ENCODE data around the gene ZNF616. TPM values are rescaled to one million over a fixed set of nuclear protein-coding genes. Genes with fewer than 3 reads are reported as not detected.

ZNF616 gene
- total RNA-seq, 1 donor from 2014 or later, result 1.2 TPM

DNA sequence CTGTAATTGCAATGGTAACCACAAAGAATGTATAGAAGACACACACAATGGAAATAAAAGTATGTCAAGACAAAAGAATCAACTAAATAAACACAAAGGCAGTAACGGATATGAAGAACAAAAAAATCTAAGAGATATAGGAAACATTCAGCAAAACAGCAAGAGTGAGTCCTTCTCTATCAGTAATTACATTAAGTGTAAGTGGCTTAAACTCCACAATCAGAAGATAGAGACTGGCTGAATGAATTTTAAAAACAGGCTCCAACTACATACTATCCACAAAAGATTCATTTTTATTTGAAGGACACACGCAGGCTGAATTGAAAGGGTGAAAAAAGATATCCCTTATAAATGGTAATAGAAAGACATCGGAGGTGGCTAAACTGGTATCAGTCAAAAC, 19.5 kb downstream of the ZNF616 start:
- no peaks in the 10 kb centered on the region for H3K4me1 ChIP-seq
- no peak overlapping the region for H3K27ac ChIP-seq
- TF ChIP-seq CTCF (IDR thresholded peaks at IDR 0.05), result no peak
- intact Hi-C loops (cut with DNase I), result no loop called here
- peaks cover 92 to 100% of the 10 kb centered on the region in 2 donors for H3K36me3 ChIP-seq
- DNase-seq (ENCODE audit: low spot score in 2 of 2), result no peak
- H3K27me3 ChIP-seq, result no peaks in the 10 kb centered on the region
- H3K9me3 ChIP-seq, result peaks cover 92 to 100% of the 10 kb centered on the region in 2 donors
- H3K4me3 ChIP-seq, result no peak overlapping the region

- Histone ChIP-seq H3K36me3 (peaks cover 51 to 64% of the 10 kb centered on the region in 2 donors), H3K27me3 (no peaks in the 10 kb centered on the region), H3K4me3 (peak overlapping the region in 1 of 2 donors; percentile 24), H3K27ac (no peak overlapping the region), H3K4me1 (no peaks in the 10 kb centered on the region), H3K9me3 (peaks cover 98 to 100% of the 10 kb centered on the region in 2 donors)
- TF ChIP-seq CTCF (IDR thresholded peaks at IDR 0.05), result no peak
- no peak for DNase-seq (ENCODE audit: low spot score in 2 of 2)
- intact Hi-C loops (cut with DNase I), result no loop called here
Observed at GRCh38 chr19:52115526-52116053, 24.1 kb downstream of the ZNF616 start.

DNA sequence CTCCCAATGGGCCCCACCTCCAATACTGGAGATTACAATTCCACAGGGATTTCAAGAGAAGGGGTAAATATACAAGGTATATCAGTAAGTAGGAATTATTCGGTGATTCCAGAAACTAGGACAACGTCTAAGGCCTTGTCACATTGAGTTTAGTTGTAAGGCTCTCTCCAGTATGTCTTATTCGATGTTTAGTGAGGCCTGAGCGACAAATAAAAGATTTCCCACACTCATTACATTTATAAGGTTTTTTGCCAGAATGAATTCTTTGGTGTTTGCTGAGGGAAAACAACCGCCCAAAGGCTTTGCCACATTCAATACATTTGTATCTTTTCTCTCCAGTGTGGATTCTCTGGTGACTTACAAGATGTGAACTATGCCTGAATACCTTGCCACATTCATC, 25.0 kb downstream of the ZNF616 start:
- Histone ChIP-seq H3K27me3 (no peaks in the 10 kb centered on the region), H3K4me1 (no peaks in the 10 kb centered on the region), H3K4me3 (no peak overlapping the region), H3K36me3 (peaks cover 43 to 55% of the 10 kb centered on the region in 2 donors), H3K9me3 (peaks cover 97 to 100% of the 10 kb centered on the region in 2 donors), H3K27ac (no peak overlapping the region)
- intact Hi-C loops (cut with DNase I), result no loop called here
- TF ChIP-seq CTCF (IDR thresholded peaks at IDR 0.05), result no peak
- no peak for DNase-seq (ENCODE audit: low spot score in 2 of 2)

DNA sequence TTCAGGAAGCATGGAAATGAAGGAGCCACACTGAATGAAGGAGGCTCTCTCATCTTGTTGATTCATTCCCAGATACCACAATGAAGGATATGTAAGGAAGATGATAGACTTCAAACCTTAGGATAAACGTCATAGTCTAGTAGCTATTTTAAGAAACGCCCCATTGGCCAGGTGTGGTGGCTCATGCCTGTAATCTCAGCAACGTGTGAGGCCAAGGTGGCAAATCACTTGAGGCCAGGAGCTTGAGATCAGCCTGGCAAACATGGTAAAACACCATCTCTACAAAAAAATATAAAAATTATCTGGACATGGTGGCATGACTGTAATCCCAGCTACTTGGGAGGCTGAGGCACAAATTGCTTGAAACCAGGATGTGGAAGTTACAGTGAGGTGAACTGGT, 27.1 kb downstream of the ZNF616 start:
- peaks cover 98 to 100% of the 10 kb centered on the region in 2 donors for H3K9me3 ChIP-seq
- H3K4me1 ChIP-seq, result no peaks in the 10 kb centered on the region
- no peak for DNase-seq (ENCODE audit: low spot score in 2 of 2)
- no peak overlapping the region for H3K4me3 ChIP-seq
- intact Hi-C loops (cut with DNase I), result no loop called here
- H3K27ac ChIP-seq, result no peak overlapping the region
- no peaks in the 10 kb centered on the region for H3K27me3 ChIP-seq
- H3K36me3 ChIP-seq, result peaks cover 23 to 34% of the 10 kb centered on the region in 2 donors
- no peak for TF ChIP-seq CTCF (IDR thresholded peaks at IDR 0.05)

- no peak overlapping the region for H3K27ac ChIP-seq
- no peaks in the 10 kb centered on the region for H3K27me3 ChIP-seq
- no peak for DNase-seq (ENCODE audit: low spot score in 2 of 2)
- intact Hi-C loops (cut with DNase I), result no loop called here
- H3K9me3 ChIP-seq, result peaks cover 96 to 100% of the 10 kb centered on the region in 2 donors
- TF ChIP-seq CTCF (IDR thresholded peaks at IDR 0.05), result no peak
- peaks cover 5 to 16% of the 10 kb centered on the region in 2 donors for H3K36me3 ChIP-seq
- H3K4me1 ChIP-seq, result no peaks in the 10 kb centered on the region
- no peak overlapping the region for H3K4me3 ChIP-seq
Observed at GRCh38 chr19:52110780-52111179, 29.0 kb downstream of the ZNF616 start.

- no peaks in the 10 kb centered on the region for H3K36me3 ChIP-seq
- intact Hi-C loops (cut with DNase I), result no loop called here
- H3K27ac ChIP-seq, result no peak overlapping the region
- no peak for DNase-seq (ENCODE audit: low spot score in 2 of 2)
- TF ChIP-seq CTCF (IDR thresholded peaks at IDR 0.05), result no peak
- peaks cover 18 to 49% of the 10 kb centered on the region in 2 donors for H3K9me3 ChIP-seq
- H3K4me3 ChIP-seq, result no peak overlapping the region
- H3K4me1 ChIP-seq, result no peaks in the 10 kb centered on the region
- no peaks in the 10 kb centered on the region for H3K27me3 ChIP-seq
Observed at GRCh38 chr19:52102782-52103181, 37.0 kb downstream of the ZNF616 start.

Data from ascending aorta (tissue), 2 donors.